Trophoblast cell (in vitro differentiated cells and primary cell): Measurements from ENCODE around the gene SOS1.

Experiments used
- DNase-seq, 2 donors: peaks; one replicate each; pipeline ENCODE4 v3.0.0-alpha.2; 2016
- H2AFZ ChIP-seq: 2 replicates; pipeline ENCODE4 v1.6.1; 2013; ENCODE audit warnings: low read length, moderate library complexity, mild to moderate bottlenecking; ENCODE audit not compliant: insufficient read depth, poor library complexity
- H2AK5ac ChIP-seq: 2 replicates; pipeline ENCODE4 v1.6.1; 2013; ENCODE audit warnings: mild to moderate bottlenecking, low read length
- H2BK120ac ChIP-seq: 2 replicates; pipeline ENCODE4 v1.6.1; 2013; ENCODE audit warnings: low read length, mild to moderate bottlenecking, moderate library complexity; ENCODE audit not compliant: insufficient read depth, poor library complexity
- H2BK12ac ChIP-seq: 2 replicates; pipeline ENCODE4 v1.6.1; 2013; ENCODE audit warnings: mild to moderate bottlenecking, low read length, moderate library complexity
- H2BK5ac ChIP-seq: 2 replicates; pipeline ENCODE4 v1.6.1; 2013; ENCODE audit warnings: low read length, low read depth, moderate library complexity, mild to moderate bottlenecking; ENCODE audit not compliant: poor library complexity
- H3K14ac ChIP-seq: 2 replicates; pipeline ENCODE4 v1.6.1; 2013; ENCODE audit warnings: mild to moderate bottlenecking, low read length
- H3K18ac ChIP-seq: 2 replicates; pipeline ENCODE4 v1.6.1; 2013; ENCODE audit warnings: mild to moderate bottlenecking, low read length
- H3K23ac ChIP-seq: 2 replicates; pipeline ENCODE4 v1.6.1; 2013; ENCODE audit warnings: low read length
- H3K27ac ChIP-seq: 2 replicates; pipeline ENCODE4 v1.5.1; 2013; ENCODE audit warnings: low read depth, mild to moderate bottlenecking, inconsistent platforms, low read length, moderate library complexity
- H3K27me3 ChIP-seq: 2 replicates; pipeline ENCODE4 v1.6.1; 2013; ENCODE audit warnings: inconsistent platforms, mild to moderate bottlenecking, low read length, moderate library complexity; ENCODE audit not compliant: insufficient read depth
- H3K36me3 ChIP-seq, 2 experiments: 1 replicate in 1 of 2; 2 replicates in 1 of 2; pipeline ENCODE4 v1.6.1; 2013; ENCODE audit warnings: low read length in 2 of 2, mild to moderate bottlenecking in 2 of 2, moderate library complexity in 1 of 2; ENCODE audit not compliant: insufficient read depth in 2 of 2, control insufficient read depth in 1 of 2
- H3K4ac ChIP-seq: 2 replicates; pipeline ENCODE4 v1.6.1; 2013; ENCODE audit warnings: low read depth, mild to moderate bottlenecking, low read length, moderate library complexity
- H3K4me1 ChIP-seq, 2 experiments: 1 replicate in 1 of 2; 2 replicates in 1 of 2; pipeline ENCODE4 v1.6.1; 2013; ENCODE audit warnings: low read length in 2 of 2, mild to moderate bottlenecking in 2 of 2, moderate library complexity in 1 of 2; ENCODE audit not compliant: insufficient read depth in 2 of 2, control insufficient read depth in 1 of 2
- H3K4me2 ChIP-seq: 2 replicates; pipeline ENCODE4 v1.6.1; 2013; ENCODE audit warnings: inconsistent platforms, mild to moderate bottlenecking, low read length, moderate library complexity
- H3K4me3 ChIP-seq: 2 replicates; pipeline ENCODE4 v1.5.1; 2013; ENCODE audit warnings: mild to moderate bottlenecking, low read depth, low read length, inconsistent platforms
- H3K79me1 ChIP-seq: one replicate; pipeline ENCODE4 v1.6.1; 2013; ENCODE audit warnings: low read length
- H3K79me2 ChIP-seq: 2 replicates; pipeline ENCODE4 v1.6.1; 2013; ENCODE audit warnings: low read length, mild to moderate bottlenecking; ENCODE audit not compliant: control insufficient read depth, insufficient read depth, poor library complexity
- H3K9ac ChIP-seq: 2 replicates; pipeline ENCODE4 v1.6.1; 2013; ENCODE audit warnings: mild to moderate bottlenecking, low read length
- H3K9me3 ChIP-seq: 2 replicates; pipeline ENCODE4 v1.6.1; 2013; ENCODE audit warnings: low read depth, mild to moderate bottlenecking, control low read depth, inconsistent platforms, low read length; ENCODE audit not compliant: insufficient read depth
- H4K12ac ChIP-seq: 2 replicates; pipeline ENCODE4 v1.6.1; 2013; ENCODE audit warnings: low read depth, mild to moderate bottlenecking, low read length, moderate library complexity
- H4K8ac ChIP-seq: 2 replicates; pipeline ENCODE4 v1.6.1; 2013; ENCODE audit warnings: low read depth, mild to moderate bottlenecking, low read length, moderate library complexity
- H4K91ac ChIP-seq: one replicate; pipeline ENCODE4 v1.6.1; 2013; ENCODE audit warnings: low read depth, mild to moderate bottlenecking, low read length, moderate library complexity
- WGBS: extraction: QIAGEN DNeasy Blood & Tissue Kit; methylation state at CpG from one replicate; pipeline ENCODE4 v1.1.7; 2013; ENCODE audit warnings: missing lambda C conversion rate; ENCODE audit not compliant: insufficient read length, insufficient coverage; ENCODE audit errors: extremely low coverage; 5-methylcytosine and 5-hydroxymethylcytosine counted together

SOS1 gene

DNA sequence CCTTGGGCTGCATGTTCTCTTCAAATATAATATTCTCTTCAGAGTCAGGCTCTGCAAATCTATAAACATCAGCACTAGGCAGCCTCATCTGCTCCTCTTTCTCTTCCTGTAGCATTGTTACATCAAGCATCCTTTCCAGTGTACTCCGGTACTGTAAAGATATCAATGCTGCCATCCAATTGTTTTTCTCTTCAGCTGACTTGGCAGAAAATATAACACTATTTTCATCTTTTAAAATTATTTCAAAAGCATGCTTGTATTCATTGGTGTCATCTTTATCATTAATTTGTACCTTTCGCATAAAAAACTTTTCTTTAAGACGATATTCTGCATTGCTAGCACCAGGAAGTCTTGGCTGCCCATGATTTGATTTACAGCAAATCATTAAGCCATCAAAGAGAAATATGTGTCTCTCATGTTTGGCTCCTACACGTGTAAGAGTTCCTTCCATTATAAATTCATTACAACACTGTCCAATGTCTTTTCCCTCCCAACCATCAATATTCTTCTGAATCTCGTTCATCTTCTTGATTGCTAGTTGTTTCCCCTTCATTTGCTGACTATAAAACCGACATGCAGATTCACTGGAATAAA, 98.1 kb downstream of the SOS1 start:
- Histone ChIP-seq H4K8ac (no peak overlapping the region), H3K36me3 (no peaks in the 10 kb centered on the region), H3K9me3 (no peaks in the 10 kb centered on the region), H2BK120ac (no peak overlapping the region), H2AFZ (no peak overlapping the region), H2BK5ac (no peak overlapping the region), H3K4me2 (no peak overlapping the region), H3K18ac (no peak overlapping the region), H4K91ac (no peak overlapping the region), H3K79me1 (no peaks in the 10 kb centered on the region), H3K27ac (no peak overlapping the region), H3K4me3 (no peak overlapping the region), H3K27me3 (no peaks in the 10 kb centered on the region), H3K9ac (no peak overlapping the region), H3K4me1 (no peaks in the 10 kb centered on the region), H3K79me2 (no peaks in the 10 kb centered on the region), H2AK5ac (no peak overlapping the region), H3K4ac (no peak overlapping the region), H3K14ac (no peak overlapping the region), H2BK12ac (no peak overlapping the region), H4K12ac (no peak overlapping the region), H3K23ac (no peak overlapping the region)
- no CpG with 5 or more reads among the region's 6 CpGs for WGBS
- DNase-seq: no peak

DNA sequence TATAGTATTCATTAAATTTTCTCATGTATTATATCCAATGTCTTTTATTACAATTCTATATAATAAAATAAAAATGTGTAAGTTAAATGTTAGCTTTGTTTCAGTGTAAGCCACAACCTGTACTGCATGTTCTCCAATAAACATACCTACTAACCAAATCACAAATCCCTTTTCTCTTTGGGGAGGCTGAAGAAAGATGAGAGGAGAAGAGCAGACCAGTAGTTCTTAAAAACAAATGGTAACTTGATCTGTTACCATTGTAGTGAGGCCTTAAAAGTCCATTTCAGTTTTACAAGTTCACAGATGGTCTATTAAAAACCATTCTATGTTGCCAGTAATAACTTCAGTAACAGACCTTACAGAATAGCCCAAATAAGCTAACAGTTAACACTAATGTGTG, 100.5 kb downstream of the SOS1 start:
- Histone ChIP-seq H3K36me3 (no peaks in the 10 kb centered on the region), H3K9me3 (no peaks in the 10 kb centered on the region), H3K27me3 (no peaks in the 10 kb centered on the region), H2AFZ (no peak overlapping the region), H3K23ac (no peak overlapping the region), H3K14ac (no peak overlapping the region), H3K4ac (no peak overlapping the region), H3K4me2 (no peak overlapping the region), H3K18ac (no peak overlapping the region), H2BK5ac (no peak overlapping the region), H4K8ac (no peak overlapping the region), H3K27ac (no peak overlapping the region), H4K12ac (no peak overlapping the region), H3K79me2 (no peaks in the 10 kb centered on the region), H4K91ac (no peak overlapping the region), H3K4me3 (no peak overlapping the region), H2BK12ac (no peak overlapping the region), H2AK5ac (no peak overlapping the region), H2BK120ac (no peak overlapping the region), H3K9ac (no peak overlapping the region), H3K4me1 (no peaks in the 10 kb centered on the region), H3K79me1 (no peaks in the 10 kb centered on the region)
- no peak for DNase-seq

DNA sequence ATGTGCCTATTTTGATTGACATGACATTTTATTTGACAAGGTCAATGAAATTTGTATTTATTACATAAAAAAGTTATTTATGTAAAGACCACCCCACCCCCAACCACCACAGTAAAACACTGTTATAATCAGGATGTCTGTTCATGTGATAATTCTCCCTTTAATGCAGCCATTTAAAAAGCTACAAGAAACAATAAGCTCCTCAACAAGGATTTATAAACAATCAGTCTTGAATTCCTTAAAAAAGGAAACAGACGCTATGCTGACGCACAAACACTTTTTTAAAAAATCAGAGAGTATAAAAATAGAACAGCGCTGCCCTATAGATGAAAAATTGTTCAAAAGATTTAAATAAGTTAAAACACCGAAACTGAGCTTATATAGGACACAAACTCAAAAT, 102.2 kb downstream of the SOS1 start:
- Histone ChIP-seq H2BK12ac (no peak overlapping the region), H3K23ac (no peak overlapping the region), H3K79me2 (no peaks in the 10 kb centered on the region), H2AK5ac (no peak overlapping the region), H3K27me3 (no peaks in the 10 kb centered on the region), H2BK120ac (no peak overlapping the region), H3K4me1 (no peaks in the 10 kb centered on the region), H3K4me2 (no peak overlapping the region), H3K79me1 (no peaks in the 10 kb centered on the region), H3K36me3 (no peaks in the 10 kb centered on the region), H4K12ac (no peak overlapping the region), H2AFZ (no peak overlapping the region), H3K9ac (no peak overlapping the region), H3K4me3 (no peak overlapping the region), H4K91ac (no peak overlapping the region), H4K8ac (no peak overlapping the region), H3K14ac (no peak overlapping the region), H3K9me3 (no peaks in the 10 kb centered on the region), H3K18ac (no peak overlapping the region), H3K4ac (no peak overlapping the region), H3K27ac (no peak overlapping the region), H2BK5ac (no peak overlapping the region)
- no peak for DNase-seq
- no CpG with 5 or more reads among the region's 4 CpGs for WGBS

DNA sequence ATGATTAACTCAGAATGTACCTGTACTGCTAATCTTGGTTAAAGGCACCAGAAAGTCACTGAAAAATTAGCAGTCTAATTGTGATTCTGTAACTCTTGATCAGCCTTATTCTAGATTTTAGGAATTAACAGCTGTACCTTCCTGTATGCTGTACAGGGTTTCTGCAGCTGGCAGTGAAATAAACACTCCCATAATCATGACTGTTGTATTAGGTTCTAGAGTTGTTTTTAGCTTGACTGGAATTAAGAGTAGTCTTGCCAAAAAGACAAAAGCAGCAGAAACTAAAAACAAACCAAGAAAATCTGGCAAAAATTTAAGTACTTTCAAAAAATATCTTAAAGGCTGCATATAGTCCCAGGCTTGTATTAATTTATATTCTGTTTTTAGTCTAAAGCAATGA, 103.5 kb downstream of the SOS1 start:
- Histone ChIP-seq H2AK5ac (no peak overlapping the region), H3K4me3 (no peak overlapping the region), H3K4me1 (no peaks in the 10 kb centered on the region), H2BK5ac (no peak overlapping the region), H3K27me3 (no peaks in the 10 kb centered on the region), H3K4me2 (no peak overlapping the region), H3K4ac (no peak overlapping the region), H3K27ac (no peak overlapping the region), H3K18ac (no peak overlapping the region), H2BK120ac (no peak overlapping the region), H2AFZ (no peak overlapping the region), H3K9ac (no peak overlapping the region), H4K12ac (no peak overlapping the region), H3K14ac (no peak overlapping the region), H4K91ac (no peak overlapping the region), H3K79me2 (no peaks in the 10 kb centered on the region), H3K9me3 (no peaks in the 10 kb centered on the region), H4K8ac (no peak overlapping the region), H3K79me1 (no peaks in the 10 kb centered on the region), H2BK12ac (no peak overlapping the region), H3K23ac (no peak overlapping the region), H3K36me3 (no peaks in the 10 kb centered on the region)
- no peak for DNase-seq
